Measurements from ENCODE around the gene SLA2. TPM values are rescaled to one million over a fixed set of nuclear protein-coding genes. Genes with fewer than 3 reads are reported as not detected.

Gene SLA2
- total RNA-seq, 4 donors from 2014 or later: 0.13 to 0.50 (median 0.28) TPM

GRCh38 chr20:36593347-36593929 is 52.6 kb downstream of the SLA2 start:
- H3K4me3 ChIP-seq (replicated peaks in 1 of 3): no peak overlapping the region
- H3K27me3 ChIP-seq: no peaks in the 10 kb centered on the region
- H3K27ac ChIP-seq: no peak overlapping the region
- H3K4me1 ChIP-seq: peaks cover 0 to 4% of the 10 kb centered on the region in 2 donors
- no peaks in the 10 kb centered on the region for H3K36me3 ChIP-seq
- H3K9me3 ChIP-seq: no peaks in the 10 kb centered on the region
- intact Hi-C loops (cut with DNase I): no loop called here
- TF ChIP-seq, protein P1, sequence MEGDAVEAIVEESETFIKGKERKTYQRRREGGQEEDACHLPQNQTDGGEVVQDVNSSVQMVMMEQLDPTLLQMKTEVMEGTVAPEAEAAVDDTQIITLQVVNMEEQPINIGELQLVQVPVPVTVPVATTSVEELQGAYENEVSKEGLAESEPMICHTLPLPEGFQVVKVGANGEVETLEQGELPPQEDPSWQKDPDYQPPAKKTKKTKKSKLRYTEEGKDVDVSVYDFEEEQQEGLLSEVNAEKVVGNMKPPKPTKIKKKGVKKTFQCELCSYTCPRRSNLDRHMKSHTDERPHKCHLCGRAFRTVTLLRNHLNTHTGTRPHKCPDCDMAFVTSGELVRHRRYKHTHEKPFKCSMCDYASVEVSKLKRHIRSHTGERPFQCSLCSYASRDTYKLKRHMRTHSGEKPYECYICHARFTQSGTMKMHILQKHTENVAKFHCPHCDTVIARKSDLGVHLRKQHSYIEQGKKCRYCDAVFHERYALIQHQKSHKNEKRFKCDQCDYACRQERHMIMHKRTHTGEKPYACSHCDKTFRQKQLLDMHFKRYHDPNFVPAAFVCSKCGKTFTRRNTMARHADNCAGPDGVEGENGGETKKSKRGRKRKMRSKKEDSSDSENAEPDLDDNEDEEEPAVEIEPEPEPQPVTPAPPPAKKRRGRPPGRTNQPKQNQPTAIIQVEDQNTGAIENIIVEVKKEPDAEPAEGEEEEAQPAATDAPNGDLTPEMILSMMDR (IDR thresholded peaks at IDR 0.05): no peak
- TF ChIP-seq POLR2A (IDR thresholded peaks at IDR 0.05): no peak
- WGBS, 2 donors: 87 to 90% methylated on average over 4 to 5 of the region's 5 CpGs
- DNase-seq: no peak

- no peaks in the 10 kb centered on the region for H3K9me3 ChIP-seq
- H3K27me3 ChIP-seq: no peaks in the 10 kb centered on the region
- H3K4me1 ChIP-seq: peaks cover 0 to 4% of the 10 kb centered on the region in 2 donors
- H3K4me3 ChIP-seq (replicated peaks in 1 of 3): no peak overlapping the region
- TF ChIP-seq POLR2A (IDR thresholded peaks at IDR 0.05): no peak
- TF ChIP-seq, protein P1 (IDR thresholded peaks at IDR 0.05): peak in 4 of 6 experiments; percentile 21 to 44 (median 41)
- 83 to 88% methylated on average over 9 of the region's 9 CpGs for WGBS, 2 donors
- H3K27ac ChIP-seq: peak overlapping the region in 1 of 3 donors; percentile 12
- DNase-seq: peak in 1 of 2 donors; percentile 19
- intact Hi-C loops (cut with DNase I): no loop called here
- H3K36me3 ChIP-seq: no peaks in the 10 kb centered on the region
These were observed 53.9 kb downstream of the SLA2 start for GRCh38 chr20:36591854-36592641.

DNA sequence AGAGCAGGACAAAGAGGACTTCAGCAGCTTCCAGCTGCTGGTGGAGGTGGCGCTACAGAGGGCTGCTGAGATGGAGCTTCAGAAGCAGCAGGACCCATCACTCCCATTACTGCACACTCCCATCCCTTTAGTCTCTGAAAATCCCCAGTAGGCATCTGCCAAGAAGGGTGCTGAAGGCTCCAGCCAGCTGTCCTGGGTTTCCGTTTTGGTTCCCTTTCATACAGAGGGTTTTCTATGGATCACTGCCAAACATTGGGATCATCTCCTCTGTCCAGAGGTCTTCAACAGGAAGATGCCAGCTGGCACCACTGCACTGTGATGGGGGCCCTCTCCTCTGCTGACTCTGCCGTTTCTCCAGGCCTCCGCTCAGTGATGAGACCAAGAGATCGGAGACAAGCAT is 54.7 kb downstream of the SLA2 start:
- intact Hi-C loops (cut with DNase I): no loop called here
- 88 to 89% methylated on average over 4 to 5 of the region's 5 CpGs for WGBS, 2 donors
- no peaks in the 10 kb centered on the region for H3K36me3 ChIP-seq
- no peak for TF ChIP-seq POLR2A (IDR thresholded peaks at IDR 0.05)
- TF ChIP-seq, protein P1 (IDR thresholded peaks at IDR 0.05): no peak
- no peak overlapping the region for H3K27ac ChIP-seq
- H3K27me3 ChIP-seq: no peaks in the 10 kb centered on the region
- DNase-seq: no peak
- no peaks in the 10 kb centered on the region for H3K9me3 ChIP-seq
- no peak overlapping the region for H3K4me3 ChIP-seq (replicated peaks in 1 of 3)
- peaks cover 0 to 4% of the 10 kb centered on the region in 2 donors for H3K4me1 ChIP-seq

- intact Hi-C loops (cut with DNase I): no loop called here
- H3K4me3 ChIP-seq (replicated peaks in 1 of 3): no peak overlapping the region
- TF ChIP-seq, protein P1 (IDR thresholded peaks at IDR 0.05): no peak
- TF ChIP-seq POLR2A (IDR thresholded peaks at IDR 0.05): no peak
- H3K27ac ChIP-seq: no peak overlapping the region
- peaks cover 0 to 2% of the 10 kb centered on the region in 2 donors for H3K36me3 ChIP-seq
- H3K9me3 ChIP-seq: no peaks in the 10 kb centered on the region
- DNase-seq: peak; percentile 26 to 38
- H3K27me3 ChIP-seq: no peaks in the 10 kb centered on the region
- WGBS, 2 donors: 86 to 90% methylated on average over 3 of the region's 3 CpGs
- peaks cover 0 to 2% of the 10 kb centered on the region in 2 donors for H3K4me1 ChIP-seq
These were observed 58.5 kb downstream of the SLA2 start for GRCh38 chr20:36587388-36588070.
